HT1080 (cell line): Measurements from ENCODE around the gene NXN. TPM values are rescaled to one million over a fixed set of nuclear protein-coding genes. Genes with fewer than 3 reads are reported as not detected.
"Not testable (repeated sequence)": the region's sequence is repeated elsewhere in the genome, so short reads cannot be mapped to it uniquely, and the experiment has no call there.

Experiments used
- DNase-seq: peaks from one replicate; pipeline ENCODE4 v3.0.0-alpha.2; 2015; ENCODE audit warnings: low read depth
- total RNA-seq: library from RNA; depleted of rRNA; stranded (reverse); fragments of >200 nt; shearing (Covaris generic); gene quantifications from 2 replicates; pipeline ENCODE4 v1.2.3, GENCODE V29; 2014

NXN gene
- total RNA-seq, 1 experiment from 2014 or later, result 3.5 TPM

DNA sequence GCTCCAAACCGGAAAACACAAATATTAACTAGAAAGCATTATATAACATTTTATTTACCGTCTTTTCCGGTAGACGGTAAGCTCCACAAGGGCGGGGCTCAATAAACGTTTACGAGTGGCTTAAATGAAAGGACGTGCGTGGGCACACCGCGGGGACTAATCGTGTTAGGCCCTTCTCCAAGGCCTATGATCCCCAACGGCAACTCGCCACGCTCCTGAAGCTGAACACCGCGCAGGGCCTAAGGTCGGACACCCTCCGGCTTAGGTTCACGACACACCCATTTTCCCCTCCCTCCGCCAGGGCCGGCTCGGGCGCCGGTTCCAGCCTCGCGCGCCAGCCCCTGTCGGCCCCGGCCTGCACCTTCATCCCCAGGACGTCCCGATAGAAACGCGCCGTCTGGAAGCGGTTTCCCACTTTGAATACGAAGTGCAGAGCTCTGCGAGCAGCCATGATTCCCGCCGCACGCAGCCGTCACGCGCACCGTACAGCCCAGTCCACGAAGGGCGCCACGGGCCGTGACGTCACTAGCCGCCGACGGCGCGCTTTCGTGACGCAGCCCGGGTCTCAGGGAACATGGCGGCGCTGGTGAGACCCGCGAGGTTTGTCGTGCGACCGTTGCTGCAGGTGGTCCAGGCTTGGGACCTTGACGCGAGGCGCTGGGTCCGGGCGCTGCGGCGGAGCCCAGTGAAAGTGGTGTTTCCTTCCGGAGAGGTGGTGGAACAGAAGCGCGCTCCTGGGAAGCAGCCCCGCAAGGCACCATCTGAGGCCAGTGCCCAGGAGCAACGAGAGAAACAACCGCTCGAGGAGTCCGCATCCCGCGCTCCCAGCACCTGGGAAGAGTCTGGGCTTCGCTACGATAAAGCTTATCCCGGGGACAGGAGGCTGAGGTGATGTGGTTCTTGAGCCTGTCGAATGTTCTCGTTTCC is 197.5 kb downstream of the NXN start, which contains the start of the genes GLOD4 and MRM3:
Gene GLOD4 (minus strand): TSS at position 476 of the 927 bp plus-strand sequence. CDS start 25 bp downstream, at position 451.
Gene MRM3 (plus strand): TSS at position 549 of the 927 bp plus-strand sequence. CDS start 26 bp downstream, at position 575.
- DNase-seq, result peak; percentile 80

- DNase-seq, result no peak
Measured at GRCh38 chr17:778096-778495, 201.5 kb downstream of the NXN start.

GRCh38 chr17:774313-774584 is 205.3 kb downstream of the NXN start:
- DNase-seq, result no peak

DNA sequence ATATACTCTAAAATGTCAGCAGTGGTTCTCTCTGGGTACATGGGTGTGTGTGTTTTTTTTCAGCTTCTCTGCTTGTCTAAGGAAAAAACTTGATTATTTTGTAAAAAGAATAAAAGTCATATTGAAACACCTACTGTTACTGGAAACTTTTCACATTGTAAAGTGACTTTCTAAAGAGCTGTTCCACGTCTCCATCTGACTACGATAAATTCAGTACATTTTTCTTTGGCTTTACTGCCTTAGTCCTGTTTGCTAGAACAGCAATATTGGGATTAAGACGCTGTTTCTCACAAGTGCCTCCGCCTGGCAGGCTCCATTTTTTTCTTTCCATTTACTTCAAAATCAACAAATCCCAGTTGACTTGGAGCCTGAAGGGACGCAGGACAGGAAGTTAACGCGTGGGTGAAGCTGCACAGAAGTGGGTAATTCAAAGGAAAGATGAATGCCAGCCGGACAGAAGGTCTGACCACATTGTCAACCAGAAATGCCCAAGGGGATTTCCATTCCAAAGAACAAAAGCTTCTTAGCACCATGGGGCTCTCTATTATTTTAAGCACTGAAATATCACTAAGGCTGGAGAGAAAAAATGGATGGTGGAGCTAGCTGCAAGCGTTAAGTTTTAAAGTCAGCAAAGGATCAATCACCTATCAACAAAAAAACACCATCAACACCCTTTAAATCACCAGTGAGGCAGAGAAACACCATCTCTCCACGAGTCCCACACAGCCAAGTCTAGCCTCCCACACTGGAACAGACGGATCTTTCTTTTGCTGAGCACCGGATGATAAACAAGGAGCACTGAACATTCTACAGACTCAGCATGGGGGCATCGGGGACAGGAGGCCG is 205.9 kb downstream of the NXN start:
- DNase-seq, result no peak

DNA sequence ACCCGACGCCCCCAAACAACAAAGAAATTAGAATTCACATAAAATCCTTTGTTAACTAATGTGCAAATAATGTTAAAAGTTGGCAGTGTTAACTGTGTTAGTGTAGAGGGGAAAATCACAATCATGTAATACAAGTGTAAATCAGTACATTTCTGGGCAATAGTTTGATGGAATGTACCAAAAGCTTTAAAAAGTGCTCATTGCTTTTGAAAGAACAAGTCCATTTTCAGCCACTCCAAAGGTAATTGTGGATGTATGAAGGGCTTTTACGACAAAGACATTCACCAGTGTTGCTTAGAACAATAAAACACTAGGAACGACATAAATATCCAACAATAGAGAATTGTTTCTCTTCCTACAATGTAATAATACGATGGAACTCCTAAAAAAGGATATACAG is 206.6 kb downstream of the NXN start:
- DNase-seq, result no peak

GRCh38 chr17:767076-767475 is 212.5 kb downstream of the NXN start:
- DNase-seq, result no peak

DNA sequence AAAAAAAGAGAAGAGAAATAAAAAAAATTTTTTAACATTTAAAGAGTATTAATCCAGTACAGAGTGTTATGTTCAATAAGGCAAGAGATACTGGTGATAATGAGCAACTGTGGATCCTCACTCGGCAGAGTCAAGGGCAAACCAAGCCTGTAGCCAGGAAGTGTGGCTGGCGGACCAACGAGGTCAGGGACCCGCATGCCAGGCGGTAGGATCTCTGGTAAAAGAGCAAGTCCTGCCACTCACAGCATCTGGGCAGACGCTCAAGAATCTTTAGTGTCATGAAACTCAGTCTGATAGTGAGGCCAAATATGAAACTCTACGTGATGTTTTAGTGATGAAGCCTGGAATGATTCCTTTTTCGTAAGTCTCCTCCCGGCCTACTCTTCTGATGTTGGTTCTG is 219.2 kb downstream of the NXN start:
- no peak for DNase-seq

DNA sequence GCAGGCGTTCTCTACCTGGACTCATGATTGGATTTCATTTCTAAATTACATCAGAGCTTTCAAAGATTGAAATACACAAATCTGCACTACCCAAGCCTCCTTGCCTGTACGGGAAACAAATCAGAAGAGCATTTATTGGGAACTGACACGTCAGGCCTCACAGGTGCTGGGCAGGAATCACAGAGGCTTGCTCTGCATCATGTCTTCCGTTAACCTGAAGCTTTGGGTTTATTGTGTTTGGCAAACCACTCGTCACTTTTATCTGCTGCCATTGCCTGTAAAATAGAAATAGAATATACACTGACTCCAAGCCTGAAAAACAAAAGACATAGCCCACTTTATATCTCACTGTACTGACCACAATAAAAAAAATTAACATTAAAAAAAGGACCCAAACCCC is 219.6 kb downstream of the NXN start:
- DNase-seq, result no peak

DNA sequence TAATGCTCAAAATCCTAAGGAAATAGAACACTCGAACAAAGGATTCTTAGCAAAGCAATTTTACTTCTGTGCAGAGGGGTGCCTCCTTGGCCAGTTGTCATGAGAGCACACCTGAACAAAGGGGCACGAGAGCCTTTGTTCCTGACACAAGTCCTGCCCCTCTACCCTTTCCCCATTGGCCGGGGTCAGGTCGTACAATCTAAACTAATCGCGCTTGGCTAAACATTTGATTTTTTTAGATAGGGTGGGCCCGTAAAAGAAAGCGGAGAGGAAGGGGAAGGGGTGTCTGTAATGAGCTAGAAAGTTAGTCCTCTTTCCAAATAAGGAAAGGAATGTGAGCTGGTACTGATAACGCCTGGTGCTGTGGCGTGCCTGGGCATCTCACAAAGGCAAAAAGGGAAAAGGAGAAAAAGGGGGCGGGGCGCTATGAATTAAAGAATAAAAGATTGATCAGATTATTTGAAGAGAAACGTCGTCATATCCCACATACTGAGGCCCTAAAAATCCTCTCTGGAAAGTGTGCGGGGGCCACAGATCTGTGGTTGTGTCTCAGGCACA is 223.5 kb downstream of the NXN start:
- DNase-seq, result not testable (repeated sequence)

- DNase-seq, result not testable (repeated sequence)
Measured at GRCh38 chr17:755319-755961, 224.1 kb downstream of the NXN start.

DNA sequence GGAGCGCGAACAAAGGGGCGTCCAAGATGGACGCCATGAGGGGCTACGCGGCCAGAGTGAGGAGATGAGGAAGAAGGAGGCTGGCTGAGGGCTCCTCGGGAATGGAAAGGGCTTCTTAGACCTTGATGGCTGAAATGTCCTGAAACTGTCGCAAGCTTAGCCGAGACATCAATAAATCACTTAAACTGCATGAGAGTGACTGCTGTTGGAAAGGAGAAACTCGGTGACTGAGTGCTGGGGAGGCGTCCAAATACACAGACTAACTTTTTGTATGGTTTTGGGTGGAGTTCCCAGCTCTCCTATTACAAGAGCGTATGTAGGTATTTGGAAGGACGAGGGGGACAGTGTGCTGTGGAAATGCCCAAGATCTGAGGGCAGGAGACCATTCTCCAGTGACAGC is 226.2 kb downstream of the NXN start:
- DNase-seq, result no peak

DNA sequence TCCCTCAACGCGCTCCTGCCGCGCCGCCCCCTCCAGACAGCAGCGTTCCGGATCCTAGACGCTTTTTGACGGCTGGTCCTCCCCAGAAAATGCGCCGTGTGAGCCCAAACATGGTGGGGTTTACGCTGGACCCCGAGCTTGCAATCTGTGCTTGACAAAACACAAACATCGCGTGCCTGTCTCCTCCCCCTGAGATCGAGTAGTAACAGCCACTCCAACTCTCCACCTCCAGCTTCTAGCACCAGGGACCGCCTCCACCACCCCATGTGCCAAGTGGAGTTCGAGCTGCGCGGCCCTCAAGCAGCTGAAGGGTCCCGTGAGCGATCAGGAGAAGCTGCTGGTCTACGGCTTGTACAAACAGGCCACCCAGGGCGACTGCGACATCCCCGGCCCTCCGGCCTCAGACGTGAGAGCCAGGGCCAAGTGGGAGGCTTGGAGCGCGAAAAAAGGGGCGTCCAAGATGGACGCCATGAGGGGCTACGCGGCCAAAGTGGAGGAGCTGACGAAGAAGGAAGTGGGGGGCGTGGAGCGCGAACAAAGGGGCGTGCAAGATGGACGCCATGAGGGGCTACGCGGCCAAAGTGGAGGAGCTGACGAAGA is 226.9 kb downstream of the NXN start:
- DNase-seq, result no peak

DNA sequence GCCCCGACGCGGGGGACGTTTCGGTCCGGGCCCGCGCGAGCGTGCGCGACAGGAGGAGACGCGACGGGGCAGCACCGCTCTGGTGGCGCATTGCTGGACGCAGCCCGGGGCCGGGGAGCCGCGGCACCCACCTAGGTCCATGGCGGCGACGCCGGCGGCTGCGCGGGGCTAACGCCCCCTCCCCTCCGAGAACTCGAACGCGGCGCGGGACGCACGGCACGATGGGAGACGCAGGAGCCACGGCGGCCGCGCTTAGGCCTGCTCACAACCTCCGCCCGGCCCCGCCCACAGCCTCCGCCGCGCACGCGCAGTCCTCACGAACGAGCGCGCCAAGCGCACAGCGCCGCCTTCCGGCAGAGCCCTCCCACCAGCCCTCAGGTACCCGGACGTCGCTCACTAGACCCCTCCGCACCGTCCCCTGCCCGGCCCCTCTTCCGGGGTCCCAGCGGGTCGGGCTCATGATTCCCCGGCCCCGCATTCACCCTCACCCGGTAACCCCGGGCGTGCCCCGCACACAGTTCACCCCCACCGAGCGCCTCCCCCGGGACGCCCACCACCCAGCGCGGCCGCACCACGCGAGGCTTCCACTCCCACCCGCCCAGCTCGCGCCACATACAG is 227.5 kb downstream of the NXN start, which contains the start of gene GEMIN4:
Gene GEMIN4 (minus strand): TSS at position 263 of the 618 bp plus-strand sequence. CDS start 122 bp downstream, at position 141.
- peak; percentile 87 for DNase-seq

DNA sequence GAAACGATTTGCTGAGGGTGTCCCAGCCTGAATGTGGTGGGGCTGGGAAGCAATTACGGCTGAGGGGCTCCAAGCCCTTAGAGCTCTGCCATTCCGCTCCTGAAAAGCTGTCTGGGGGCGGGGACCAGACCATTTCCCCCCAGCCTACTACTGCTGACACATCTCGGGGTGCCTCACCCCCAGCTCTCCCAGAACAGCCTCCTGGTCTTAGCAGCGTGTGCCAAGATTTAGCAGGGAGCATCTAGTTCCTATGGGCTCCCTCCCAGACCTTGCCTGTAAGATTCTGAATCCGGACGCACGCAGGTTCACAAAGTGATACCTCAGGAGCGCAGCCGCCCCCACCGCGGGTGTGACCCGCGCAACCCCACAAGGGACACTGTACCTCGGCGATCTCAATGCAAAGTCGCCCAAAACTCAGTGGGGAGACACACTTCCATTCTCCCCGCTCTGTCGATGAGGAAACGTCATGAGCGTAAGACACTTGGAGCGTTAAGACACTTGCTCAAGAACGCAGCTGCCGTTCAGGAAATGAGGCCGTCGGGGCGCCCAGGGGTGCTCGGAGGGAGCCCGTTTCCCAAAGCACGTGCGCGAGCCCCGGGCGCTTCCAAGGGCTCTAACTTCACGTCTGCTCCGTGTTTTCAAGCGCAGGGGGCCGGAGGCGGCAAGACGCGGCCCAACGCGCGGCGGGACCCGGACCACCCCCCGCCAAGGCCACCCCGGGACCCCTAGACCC is 228.1 kb downstream of the NXN start:
- no peak for DNase-seq

DNA sequence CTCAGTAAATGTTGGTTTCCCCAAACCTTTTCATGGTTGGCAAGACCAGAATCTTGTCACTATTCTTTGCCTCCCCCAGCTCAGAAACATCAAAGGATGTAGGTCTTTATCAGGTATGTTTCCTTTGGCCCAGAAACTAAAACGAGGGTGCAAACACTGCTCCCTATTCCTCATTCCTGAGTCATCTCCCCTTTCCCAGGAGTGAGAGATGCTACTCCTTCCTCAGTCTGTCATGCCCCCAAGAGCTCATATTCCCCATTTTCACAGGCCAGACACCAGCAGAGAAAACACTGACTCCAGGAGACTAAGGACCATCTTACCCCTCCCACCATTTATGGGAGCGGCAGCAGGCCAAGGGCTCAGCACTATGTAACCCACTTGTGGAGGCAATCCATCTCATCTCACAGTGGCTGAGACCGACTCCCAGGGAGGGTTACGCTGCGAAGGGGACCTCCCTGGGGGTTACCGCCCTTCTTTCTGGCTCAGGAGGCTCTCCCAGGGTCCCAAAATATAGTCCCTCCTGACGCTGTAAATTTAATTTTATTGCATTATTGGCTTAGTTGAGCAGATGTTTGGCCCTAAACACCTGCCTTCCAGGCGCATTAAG is 229.0 kb downstream of the NXN start:
- DNase-seq, result no peak

DNA sequence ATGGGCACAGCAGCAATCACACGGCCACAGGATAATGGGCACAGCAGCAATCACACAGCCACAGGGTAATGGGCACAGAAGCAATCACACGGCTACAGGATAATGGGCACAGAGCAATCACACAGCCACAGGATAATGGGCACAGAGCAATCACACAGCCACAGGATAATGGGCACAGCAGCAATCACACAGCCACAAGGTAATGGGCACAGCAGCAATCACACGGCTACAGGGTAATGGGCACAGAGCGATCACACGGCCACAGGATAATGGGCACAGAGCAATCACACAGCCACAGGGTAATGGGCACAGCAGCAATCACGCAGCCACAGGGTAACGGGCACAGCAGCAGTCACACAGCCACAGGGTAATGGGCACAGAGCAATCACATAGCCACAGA is 230.2 kb downstream of the NXN start:
- not testable (repeated sequence) for DNase-seq
